Measurements from ENCODE around the gene IQSEC3.

Gene IQSEC3

DNA sequence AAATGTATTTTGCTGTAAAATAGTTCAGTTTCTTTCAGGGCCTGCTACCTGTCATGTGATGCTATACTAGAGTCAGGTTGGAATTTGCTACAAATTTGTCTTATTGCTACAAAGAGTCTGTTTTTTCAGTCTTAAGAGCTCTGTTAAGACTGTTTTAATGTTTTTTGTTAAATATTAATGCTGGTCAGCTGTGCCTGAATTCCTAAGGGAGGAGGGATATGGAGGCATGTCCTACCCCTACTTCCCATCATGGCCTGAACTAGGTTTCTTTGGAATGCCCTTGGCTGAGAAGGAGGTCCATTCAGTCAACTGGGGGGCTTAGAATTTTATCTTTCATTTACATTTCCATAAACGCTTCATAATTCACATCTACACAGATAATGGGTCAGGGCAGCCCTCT, 30.0 kb downstream of the IQSEC3 start:
- TF ChIP-seq, protein P1, sequence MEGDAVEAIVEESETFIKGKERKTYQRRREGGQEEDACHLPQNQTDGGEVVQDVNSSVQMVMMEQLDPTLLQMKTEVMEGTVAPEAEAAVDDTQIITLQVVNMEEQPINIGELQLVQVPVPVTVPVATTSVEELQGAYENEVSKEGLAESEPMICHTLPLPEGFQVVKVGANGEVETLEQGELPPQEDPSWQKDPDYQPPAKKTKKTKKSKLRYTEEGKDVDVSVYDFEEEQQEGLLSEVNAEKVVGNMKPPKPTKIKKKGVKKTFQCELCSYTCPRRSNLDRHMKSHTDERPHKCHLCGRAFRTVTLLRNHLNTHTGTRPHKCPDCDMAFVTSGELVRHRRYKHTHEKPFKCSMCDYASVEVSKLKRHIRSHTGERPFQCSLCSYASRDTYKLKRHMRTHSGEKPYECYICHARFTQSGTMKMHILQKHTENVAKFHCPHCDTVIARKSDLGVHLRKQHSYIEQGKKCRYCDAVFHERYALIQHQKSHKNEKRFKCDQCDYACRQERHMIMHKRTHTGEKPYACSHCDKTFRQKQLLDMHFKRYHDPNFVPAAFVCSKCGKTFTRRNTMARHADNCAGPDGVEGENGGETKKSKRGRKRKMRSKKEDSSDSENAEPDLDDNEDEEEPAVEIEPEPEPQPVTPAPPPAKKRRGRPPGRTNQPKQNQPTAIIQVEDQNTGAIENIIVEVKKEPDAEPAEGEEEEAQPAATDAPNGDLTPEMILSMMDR (IDR thresholded peaks at IDR 0.05; ENCODE audit: poor library complexity, severe bottlenecking) = no peak
- DNase-seq (ENCODE audit: low spot score) = no peak
- Histone ChIP-seq H3K36me3 (ENCODE audit: low read depth) (no peaks in the 10 kb centered on the region), H3K27ac (ENCODE audit: poor library complexity, severe bottlenecking) (no peak overlapping the region), H3K9me3 (ENCODE audit: severe bottlenecking) (no peaks in the 10 kb centered on the region), H3K4me3 (ENCODE audit: severe bottlenecking) (no peak overlapping the region), H3K27me3 (ENCODE audit: insufficient read depth, poor library complexity, severe bottlenecking) (peaks cover 36% of the 10 kb centered on the region), H3K4me1 (ENCODE audit: insufficient read depth, poor library complexity, severe bottlenecking) (no peaks in the 10 kb centered on the region)
- ATAC-seq (ENCODE audit: low read depth) = no peak

DNA sequence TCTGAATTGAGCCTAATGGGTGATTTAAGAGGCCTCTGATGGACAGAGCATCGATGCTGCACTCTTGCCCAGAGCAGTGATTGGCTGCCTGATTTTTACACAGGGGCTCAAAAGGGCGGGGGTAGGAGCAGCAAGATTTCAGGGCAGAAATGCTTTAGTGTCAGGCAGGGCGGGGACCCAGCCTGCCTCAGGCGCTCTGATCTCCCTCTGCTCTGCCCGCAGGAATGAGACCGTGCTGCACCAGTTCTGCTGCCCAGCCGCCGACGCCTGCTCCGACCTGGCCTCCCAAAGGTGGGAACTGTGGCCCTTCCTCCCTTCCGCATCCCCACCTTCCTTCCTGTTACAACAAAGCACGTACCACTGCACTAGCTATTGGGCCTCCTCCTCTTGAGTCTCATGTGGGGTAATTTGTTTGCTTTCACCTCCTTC, 32.4 kb downstream of the IQSEC3 start:
- Histone ChIP-seq H3K9me3 (ENCODE audit: severe bottlenecking) (no peaks in the 10 kb centered on the region), H3K27me3 (ENCODE audit: insufficient read depth, poor library complexity, severe bottlenecking) (peaks cover 36% of the 10 kb centered on the region), H3K4me1 (ENCODE audit: insufficient read depth, poor library complexity, severe bottlenecking) (no peaks in the 10 kb centered on the region), H3K4me3 (ENCODE audit: severe bottlenecking) (no peak overlapping the region), H3K36me3 (ENCODE audit: low read depth) (no peaks in the 10 kb centered on the region), H3K27ac (ENCODE audit: poor library complexity, severe bottlenecking) (no peak overlapping the region)
- no peak for ATAC-seq (ENCODE audit: low read depth)
- TF ChIP-seq, protein P1 (IDR thresholded peaks at IDR 0.05; ENCODE audit: poor library complexity, severe bottlenecking) = no peak
- no peak for DNase-seq (ENCODE audit: low spot score)

DNA sequence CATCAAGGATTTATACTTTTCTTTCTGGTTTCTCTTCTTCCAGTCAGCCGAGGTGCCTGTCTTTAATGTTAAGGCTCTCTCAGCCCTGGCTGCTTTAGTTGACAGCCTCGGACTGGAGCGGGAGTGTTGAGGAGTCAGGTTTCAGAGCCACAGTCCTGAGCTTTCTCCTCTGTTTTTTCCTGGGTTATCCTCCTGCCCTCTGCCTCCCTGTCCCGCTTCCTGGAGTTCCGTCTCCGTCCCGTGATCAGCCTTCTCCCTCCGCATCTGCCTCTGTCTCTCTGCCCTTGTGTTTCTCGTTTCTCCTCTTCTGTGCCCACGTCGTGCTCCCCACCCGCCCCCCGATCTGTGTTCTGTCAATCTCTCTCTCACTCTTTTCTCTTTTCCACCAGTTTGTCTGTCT, 33.0 kb downstream of the IQSEC3 start:
- DNase-seq (ENCODE audit: low spot score) (no peak), ATAC-seq (ENCODE audit: low read depth) (0 out of 3 replicates have a peak, but pooled peaks have one; percentile 33)
- TF ChIP-seq, protein P1 (IDR thresholded peaks at IDR 0.05; ENCODE audit: poor library complexity, severe bottlenecking) = no peak
- Histone ChIP-seq H3K36me3 (ENCODE audit: low read depth) (no peaks in the 10 kb centered on the region), H3K4me1 (ENCODE audit: insufficient read depth, poor library complexity, severe bottlenecking) (no peaks in the 10 kb centered on the region), H3K9me3 (ENCODE audit: severe bottlenecking) (no peaks in the 10 kb centered on the region), H3K27me3 (ENCODE audit: insufficient read depth, poor library complexity, severe bottlenecking) (peaks cover 43% of the 10 kb centered on the region), H3K4me3 (ENCODE audit: severe bottlenecking) (no peak overlapping the region), H3K27ac (ENCODE audit: poor library complexity, severe bottlenecking) (no peak overlapping the region)

DNA sequence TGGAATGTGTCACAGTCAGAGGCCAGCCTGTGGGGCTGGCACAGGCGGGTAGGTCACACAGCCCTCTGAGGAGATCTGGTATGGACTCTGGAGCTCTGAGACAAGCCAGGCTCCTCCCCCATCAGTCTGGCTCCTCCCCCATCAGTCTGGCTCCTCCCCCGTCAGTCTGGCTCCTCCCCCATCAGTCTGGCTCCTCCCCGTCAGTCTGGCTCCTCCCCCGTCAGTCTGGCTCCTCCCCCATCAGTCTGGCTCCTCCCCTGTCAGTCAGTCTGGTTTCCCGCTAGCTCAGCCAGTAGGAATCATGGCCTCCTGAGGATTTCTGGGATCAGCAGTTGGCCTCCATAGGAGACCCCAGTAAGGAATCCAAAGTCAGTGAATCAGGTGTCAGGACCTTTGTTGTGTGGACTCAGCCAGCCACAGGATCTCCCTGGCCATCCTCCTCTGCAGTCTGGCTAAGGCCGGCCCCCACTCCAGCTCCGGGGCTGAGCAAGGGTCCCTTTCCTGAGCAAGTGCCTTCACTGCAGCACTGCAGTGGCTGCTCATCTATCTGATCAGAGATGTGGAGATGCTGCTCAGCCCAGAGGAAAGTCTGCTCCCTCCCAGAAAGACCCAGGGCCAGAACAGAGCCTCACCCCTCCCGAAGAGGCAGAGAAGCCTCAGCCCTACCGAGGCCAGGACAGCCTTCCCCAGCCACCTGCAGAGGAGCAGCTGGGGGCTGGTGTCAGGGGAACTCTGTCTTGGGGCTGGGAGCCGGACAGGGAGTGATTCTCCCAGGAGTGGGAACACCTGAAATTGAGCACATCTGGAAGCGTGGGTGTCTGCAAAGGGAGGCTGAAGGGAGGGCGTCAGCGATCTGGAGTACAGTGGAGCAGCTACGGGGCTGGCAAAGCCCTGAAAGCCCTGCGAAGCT, 35.7 kb downstream of the IQSEC3 start:
- peaks cover 42% of the 10 kb centered on the region for H3K27me3 ChIP-seq (ENCODE audit: insufficient read depth, poor library complexity, severe bottlenecking)
- ATAC-seq (ENCODE audit: low read depth) = no peak
- H3K9me3 ChIP-seq (ENCODE audit: severe bottlenecking) = no peaks in the 10 kb centered on the region
- H3K4me1 ChIP-seq (ENCODE audit: insufficient read depth, poor library complexity, severe bottlenecking) = no peaks in the 10 kb centered on the region
- H3K27ac ChIP-seq (ENCODE audit: poor library complexity, severe bottlenecking) = no peak overlapping the region
- DNase-seq (ENCODE audit: low spot score) = no peak
- no peak overlapping the region for H3K4me3 ChIP-seq (ENCODE audit: severe bottlenecking)
- no peaks in the 10 kb centered on the region for H3K36me3 ChIP-seq (ENCODE audit: low read depth)
- TF ChIP-seq, protein P1 (IDR thresholded peaks at IDR 0.05; ENCODE audit: poor library complexity, severe bottlenecking) = no peak

DNA sequence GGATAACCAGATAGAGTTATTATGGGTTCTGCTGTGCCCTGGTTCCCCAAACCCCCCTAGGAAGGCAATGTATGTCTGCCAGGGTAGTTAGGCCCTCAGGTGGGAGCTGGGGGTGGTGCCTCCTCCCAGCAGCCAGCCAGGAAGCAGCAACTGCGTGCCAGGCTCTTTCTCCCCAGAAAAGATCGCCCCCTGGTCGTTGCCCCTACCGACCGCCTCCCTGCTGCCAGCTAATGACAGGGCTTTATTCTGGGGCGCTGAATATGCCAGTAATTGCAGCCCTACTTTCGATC, 36.3 kb downstream of the IQSEC3 start:
- DNase-seq (ENCODE audit: low spot score) (no peak), ATAC-seq (ENCODE audit: low read depth) (no peak)

More for the DNA sequence above, 36.3 kb downstream of the IQSEC3 start:
- TF ChIP-seq, protein P1 (IDR thresholded peaks at IDR 0.05; ENCODE audit: poor library complexity, severe bottlenecking) = no peak
- no peaks in the 10 kb centered on the region for H3K9me3 ChIP-seq (ENCODE audit: severe bottlenecking)
- no peaks in the 10 kb centered on the region for H3K4me1 ChIP-seq (ENCODE audit: insufficient read depth, poor library complexity, severe bottlenecking)
- no peaks in the 10 kb centered on the region for H3K36me3 ChIP-seq (ENCODE audit: low read depth)
- H3K27ac ChIP-seq (ENCODE audit: poor library complexity, severe bottlenecking) = no peak overlapping the region
- H3K4me3 ChIP-seq (ENCODE audit: severe bottlenecking) = no peak overlapping the region
- H3K27me3 ChIP-seq (ENCODE audit: insufficient read depth, poor library complexity, severe bottlenecking) = peaks cover 36% of the 10 kb centered on the region

Data from RWPE2 (cell line).